AG04450 (cell line): ENCODE data around the gene BAIAP2L2. TPM values are rescaled to one million over a fixed set of nuclear protein-coding genes. Genes with fewer than 3 reads are reported as not detected.
"Not testable (repeated sequence)": the region's sequence is repeated elsewhere in the genome, so short reads cannot be mapped to it uniquely, and the experiment has no call there.

ENCODE experiments used
- CTCF ChIA-PET: fragments of 300-600, 350-600 bp; formaldehyde crosslinking; extraction: SDS; loops from one replicate; lab custom pipeline; 2022; ENCODE audit warnings: antibody characterized with exemption, inconsistent platforms; lab: Charles Lee
- POLR2A ChIA-PET: fragments of 350-600 bp; formaldehyde crosslinking; extraction: SDS; loops from one replicate; lab custom pipeline; 2021; ENCODE audit warnings: antibody characterized with exemption, inconsistent platforms; lab: Yijun Ruan, JAX
- DNase-seq: peaks from one replicate; pipeline ENCODE4 v3.0.0-alpha.2; 2011; ENCODE audit warnings: low read depth, low spot score
- H3K27ac ChIP-seq: one replicate; pipeline ENCODE4 v1.5.1; 2012; ENCODE audit warnings: low read depth, low read length, control low read depth
- H3K27me3 ChIP-seq: one replicate; pipeline ENCODE4 v1.6.0; 2012; ENCODE audit warnings: low read length; ENCODE audit not compliant: control insufficient read depth, insufficient read depth
- H3K4me3 ChIP-seq: 2 replicates; pipeline ENCODE4 v1.5.1; 2011; ENCODE audit warnings: mild to moderate bottlenecking, low read depth, low read length, control low read depth
- H3K9me3 ChIP-seq: 2 replicates; pipeline ENCODE4 v1.5.1; 2012; ENCODE audit warnings: low read length; ENCODE audit not compliant: control insufficient read depth, insufficient read depth
- CTCF ChIP-seq: IDR thresholded peaks from 2 replicates; pipeline ENCODE4 v1.5.1; 2011; ENCODE audit warnings: low read depth, low read length, control low read depth, inconsistent platforms
- polyA plus RNA-seq: library from polyadenylated mRNA; depleted of rRNA; stranded (reverse); fragments of >200 nt; gene quantifications from 2 replicates; pipeline ENCODE4 v1.2.3, GENCODE V29; 2011

Gene BAIAP2L2
- polyA plus RNA-seq, 1 experiment = 0.04 TPM

GRCh38 chr22:38120359-38121110, 10.1 kb upstream of the BAIAP2L2 start:
- Histone ChIP-seq H3K27me3 (peaks cover 2% of the 10 kb centered on the region), H3K9me3 (no peaks in the 10 kb centered on the region; the same call in 1 of the 2 replicates), H3K4me3 (no peak overlapping the region), H3K27ac (no peak overlapping the region)
- ChIA-PET POLR2A (interaction anchor here (0.6 kb wide), 1 partner anchor 215 kb away, joined by 4 read pairs; no protein-coding TSS in a partner anchor), CTCF (no interaction called here)
- no peak for TF ChIP-seq CTCF
- no peak for DNase-seq

- CTCF ChIA-PET, POLR2A ChIA-PET, H3K27me3 ChIP-seq, DNase-seq, H3K4me3 ChIP-seq, H3K9me3 ChIP-seq, H3K27ac ChIP-seq: not testable (repeated sequence)
Measured at GRCh38 chr22:38118747-38119146, 8.3 kb upstream of the BAIAP2L2 start.

- POLR2A ChIA-PET = no interaction called here
- Histone ChIP-seq H3K27ac (no peak overlapping the region), H3K4me3 (no peak overlapping the region), H3K9me3 (no peaks in the 10 kb centered on the region; the same call in 1 of the 2 replicates), H3K27me3 (peaks cover 2% of the 10 kb centered on the region)
- CTCF ChIA-PET = no interaction called here
- no peak for DNase-seq
- no peak for TF ChIP-seq CTCF
Measured at GRCh38 chr22:38118182-38118581, 7.7 kb upstream of the BAIAP2L2 start.

- DNase-seq, POLR2A ChIA-PET, H3K4me3 ChIP-seq, H3K27me3 ChIP-seq, H3K9me3 ChIP-seq, H3K27ac ChIP-seq, CTCF ChIA-PET: not testable (repeated sequence)
Measured at GRCh38 chr22:38117556-38117955, 7.1 kb upstream of the BAIAP2L2 start.

- CTCF ChIA-PET = interaction anchor here (0.9 to 3.0 kb wide), 10 partner anchors 8 to 145 kb away, joined by 3 to 27 read pairs (median 5); no protein-coding TSS in a partner anchor
- no peaks in the 10 kb centered on the region; the same call in 1 of the 2 replicates for H3K9me3 ChIP-seq
- TF ChIP-seq CTCF = no peak
- POLR2A ChIA-PET = interaction anchor here (0.7 kb wide), 1 partner anchor 236 kb away, joined by 3 read pairs; no protein-coding TSS in a partner anchor
- H3K27ac ChIP-seq = no peak overlapping the region
- no peaks in the 10 kb centered on the region for H3K27me3 ChIP-seq
- no peak for DNase-seq
- H3K4me3 ChIP-seq = no peak overlapping the region
Measured at GRCh38 chr22:38115423-38116205, 5.1 kb upstream of the BAIAP2L2 start.
